Measurements from ENCODE around the gene CDK2.
"Not testable (repeated sequence)": the region's sequence is repeated elsewhere in the genome, so short reads cannot be mapped to it uniquely, and the experiment has no call there.

The CDK2 gene

GRCh38 chr12:55938826-55939501, 27.7 kb upstream of the CDK2 start:
- DNase-seq = peak; percentile 4

DNA sequence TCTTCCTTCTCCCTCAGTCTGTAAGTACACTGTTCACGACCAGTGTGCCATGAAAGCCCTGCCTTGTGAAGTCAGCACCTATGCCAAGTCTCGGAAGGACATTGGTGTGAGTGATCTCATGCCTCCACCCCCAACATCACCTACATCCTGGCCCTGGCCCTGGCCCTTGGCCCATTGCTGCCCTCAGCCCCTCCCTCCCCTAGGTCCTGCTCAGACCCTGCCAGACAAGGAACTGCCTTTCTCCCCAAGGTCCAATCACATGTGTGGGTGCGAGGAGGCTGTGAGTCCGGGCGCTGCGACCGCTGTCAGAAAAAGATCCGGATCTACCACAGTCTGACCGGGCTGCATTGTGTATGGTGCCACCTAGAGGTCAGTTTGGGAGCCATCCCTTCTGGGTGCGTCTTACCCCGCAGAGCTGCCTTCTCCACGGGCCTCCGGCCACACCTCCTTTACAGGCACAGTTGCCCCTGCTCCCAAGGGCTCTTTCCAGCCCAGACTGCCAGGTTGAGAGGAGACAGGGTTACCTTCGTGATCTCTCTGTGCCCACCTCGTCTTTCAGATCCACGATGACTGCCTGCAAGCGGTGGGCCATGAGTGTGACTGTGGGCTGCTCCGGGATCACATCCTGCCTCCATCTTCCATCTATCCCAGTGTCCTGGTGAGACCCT, 26.4 kb upstream of the CDK2 start:
- DNase-seq = peak; percentile 75

GRCh38 chr12:55942055-55942454, 24.6 kb upstream of the CDK2 start:
- DNase-seq = no peak

- DNase-seq = no peak
Measured at GRCh38 chr12:55942577-55943136, 24.0 kb upstream of the CDK2 start.

DNA sequence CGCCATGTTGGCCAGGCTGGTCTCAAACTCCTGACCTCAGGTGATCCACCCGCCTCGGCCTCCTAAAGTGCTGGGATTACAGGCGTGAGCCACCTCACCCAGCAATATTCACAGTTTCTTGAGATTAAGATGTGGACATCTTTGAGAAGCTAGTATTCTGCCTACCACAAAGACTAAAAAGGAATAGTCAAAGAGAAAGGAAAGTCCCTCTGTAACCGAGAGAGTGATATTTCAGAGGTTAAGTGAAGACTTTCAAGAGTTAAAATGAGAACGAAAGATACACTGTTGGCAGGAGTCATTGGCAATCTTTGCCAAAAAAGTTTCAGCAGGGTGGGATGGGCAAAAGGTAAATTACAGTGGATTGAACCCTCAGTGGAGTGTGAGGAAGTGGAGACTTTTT, 20.1 kb upstream of the CDK2 start:
- no peak for DNase-seq

DNA sequence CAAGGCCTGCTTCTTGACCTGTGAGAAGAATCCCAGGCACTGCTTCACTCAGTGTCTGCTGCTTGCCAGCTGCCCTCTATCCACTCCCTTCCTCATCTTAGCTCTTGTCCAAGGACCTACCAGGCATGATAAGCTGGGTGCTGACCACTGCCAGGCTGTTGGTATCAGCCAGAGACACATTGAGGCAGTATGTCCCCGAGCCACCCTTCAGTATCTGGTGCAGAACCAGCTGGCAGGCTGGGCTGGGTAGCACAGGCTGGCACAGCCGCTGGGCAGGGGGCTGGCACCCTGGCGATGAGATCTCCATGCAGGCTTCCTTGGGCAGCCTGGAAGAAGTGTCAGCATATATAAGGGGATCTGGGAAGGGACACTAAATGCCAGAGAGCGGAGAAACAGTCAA, 11.3 kb upstream of the CDK2 start:
- DNase-seq = no peak

- DNase-seq = peak; percentile 42
Measured at GRCh38 chr12:55955800-55956508, 10.7 kb upstream of the CDK2 start.

DNA sequence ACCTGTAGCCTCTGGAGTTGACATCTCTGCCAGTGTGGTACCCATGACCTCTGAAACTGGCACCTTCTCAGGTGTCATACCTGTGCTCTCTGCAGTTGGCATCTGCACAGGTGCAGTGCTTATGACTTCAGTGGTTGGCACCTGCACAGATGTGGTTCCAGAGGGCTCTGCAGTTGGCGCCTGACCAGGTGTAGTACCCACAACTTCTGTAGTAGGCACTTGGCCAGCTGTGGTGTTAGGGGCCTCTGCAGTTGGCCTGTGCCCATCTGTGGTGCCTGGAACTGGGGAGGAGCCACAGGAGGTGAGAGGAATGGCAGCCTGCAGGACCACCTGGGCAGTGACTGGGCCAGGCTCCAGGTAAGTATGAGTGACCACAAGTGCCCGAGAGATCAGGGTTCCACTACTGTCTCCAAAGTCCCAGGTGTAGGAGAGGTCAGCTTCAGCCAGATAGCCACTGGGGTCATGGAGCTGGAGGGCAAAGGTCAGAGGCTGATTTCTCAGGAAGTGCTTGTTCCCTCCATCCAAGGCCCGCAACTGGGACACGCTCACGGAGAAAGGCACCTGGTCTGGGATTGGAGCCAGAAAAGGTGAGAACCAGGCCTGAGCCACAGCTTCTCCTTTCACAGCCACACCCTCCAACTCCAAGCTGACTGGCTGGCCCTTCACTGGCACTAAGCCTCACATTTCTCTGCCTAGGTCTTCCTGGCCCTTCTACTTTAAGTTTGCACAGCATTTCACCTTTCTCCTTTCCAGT, 9.3 kb upstream of the CDK2 start:
- DNase-seq = no peak

DNA sequence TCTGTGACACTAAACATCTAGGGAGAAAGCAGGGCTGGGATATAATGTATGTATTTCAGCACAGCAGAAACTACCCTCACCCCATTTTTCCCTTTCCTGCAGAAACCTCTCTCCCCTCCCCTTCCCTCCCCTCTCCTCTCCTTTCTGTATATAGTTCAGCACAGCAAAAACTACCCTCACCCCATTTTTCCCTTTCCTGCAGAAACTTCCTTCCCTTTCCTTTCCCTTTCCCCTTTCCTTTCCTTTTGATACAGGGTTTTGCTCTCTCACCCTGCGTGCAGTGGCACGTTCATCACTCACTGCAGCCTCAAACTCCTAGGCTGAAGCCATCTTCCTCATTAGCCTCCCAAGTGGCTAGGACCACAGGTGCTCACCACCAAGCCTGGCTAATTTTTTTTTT, 2.9 kb upstream of the CDK2 start:
- DNase-seq = no peak

DNA sequence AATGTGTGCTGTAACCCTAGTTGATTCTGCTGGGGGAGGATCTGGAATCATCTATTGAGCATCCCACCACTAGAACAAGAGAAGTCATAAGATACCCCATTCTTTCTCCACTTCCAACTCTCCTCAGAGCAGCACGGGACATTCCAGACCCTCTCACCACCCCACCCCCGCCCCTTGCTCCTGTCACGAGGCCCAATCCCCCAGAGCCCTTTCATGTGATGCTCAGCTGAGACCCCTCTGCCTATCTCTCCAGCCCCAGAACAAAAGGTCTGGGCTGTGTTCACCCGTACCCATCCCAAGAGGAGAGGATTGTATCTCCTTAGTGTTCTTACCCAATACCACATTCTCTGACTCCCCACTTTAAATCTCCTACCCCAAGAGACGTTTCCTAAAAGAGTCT, 1.4 kb upstream of the CDK2 start:
- DNase-seq = no peak

- DNase-seq = no peak
Measured at GRCh38 chr12:55965941-55966407, 656 bp upstream of the CDK2 start, which contains the start of gene PMEL. Gene PMEL (minus strand): TSS chr12:55966042. CDS start chr12:55966011, 31 bp downstream.

GRCh38 chr12:55969356-55969755, 2.7 kb downstream of the CDK2 start:
- no peak for DNase-seq

DNA sequence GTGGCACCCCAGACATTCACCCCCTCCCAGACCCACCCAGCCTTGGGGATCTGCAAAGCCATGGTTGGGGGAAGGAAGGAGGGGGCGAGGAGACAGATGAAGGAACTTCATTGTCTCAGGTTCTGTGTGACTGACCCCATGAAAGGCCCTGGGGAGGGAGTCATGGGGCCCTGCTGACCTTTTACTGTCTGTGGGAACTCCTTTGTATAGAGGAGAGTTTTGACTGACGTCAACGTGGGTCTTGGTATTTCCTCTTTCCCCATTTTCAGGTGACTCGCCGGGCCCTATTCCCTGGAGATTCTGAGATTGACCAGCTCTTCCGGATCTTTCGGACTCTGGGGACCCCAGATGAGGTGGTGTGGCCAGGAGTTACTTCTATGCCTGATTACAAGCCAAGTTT, 4.1 kb downstream of the CDK2 start:
- no peak for DNase-seq

GRCh38 chr12:55972042-55972441, 5.4 kb downstream of the CDK2 start:
- DNase-seq = no peak

DNA sequence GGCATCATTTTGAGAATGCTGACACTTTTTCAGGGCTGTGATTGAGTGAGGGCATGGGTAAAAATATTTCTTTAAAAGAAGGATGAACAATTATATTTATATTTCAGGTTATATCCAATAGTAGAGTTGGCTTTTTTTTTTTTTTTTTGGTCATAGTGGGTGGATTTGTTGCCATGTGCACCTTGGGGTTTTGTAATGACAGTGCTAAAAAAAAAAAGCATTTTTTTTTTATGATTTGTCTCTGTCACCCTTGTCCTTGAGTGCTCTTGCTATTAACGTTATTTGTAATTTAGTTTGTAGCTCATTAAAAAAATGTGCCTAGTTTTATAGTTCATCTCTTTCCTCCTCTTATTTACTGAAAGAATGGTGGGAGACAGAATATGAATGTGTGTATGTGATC, 5.8 kb downstream of the CDK2 start:
- DNase-seq = no peak

DNA sequence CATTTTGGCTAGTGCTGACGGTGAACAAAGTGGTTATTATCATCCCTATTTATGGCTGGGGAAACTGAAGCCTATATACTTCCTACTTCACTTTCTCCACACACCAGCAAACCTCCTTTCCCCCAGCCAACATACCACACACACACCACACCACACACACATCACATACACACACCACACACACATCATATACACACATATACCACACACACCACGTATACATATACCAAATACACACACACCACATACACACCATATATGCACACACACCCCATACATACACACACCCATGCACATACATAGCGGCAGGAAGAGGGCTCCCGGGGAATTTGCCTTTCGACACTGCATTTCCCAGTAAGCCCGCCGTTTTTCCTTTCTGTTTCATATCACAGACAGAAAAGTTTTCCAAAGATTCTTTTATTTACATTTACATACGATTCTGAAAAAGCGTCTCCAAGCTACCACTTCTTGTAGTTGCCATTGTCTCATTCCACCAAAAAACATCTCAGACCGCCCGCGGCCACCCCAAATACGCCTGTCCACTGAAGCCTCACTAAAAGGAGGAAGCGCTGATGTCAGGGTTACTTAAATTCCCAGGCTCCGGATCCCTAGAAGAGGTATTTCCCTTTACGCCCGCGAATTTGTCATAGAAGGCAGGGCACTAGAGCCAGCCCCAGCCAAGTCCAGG, 6.4 kb downstream of the CDK2 start:
- DNase-seq = no peak

GRCh38 chr12:55973599-55974307, 7.1 kb downstream of the CDK2 start, which contains the start of gene RAB5B:
Gene RAB5B (plus strand): TSS chr12:55974078. CDS start chr12:55986961, 12,883 bp downstream.
- peak; percentile 100 for DNase-seq

DNA sequence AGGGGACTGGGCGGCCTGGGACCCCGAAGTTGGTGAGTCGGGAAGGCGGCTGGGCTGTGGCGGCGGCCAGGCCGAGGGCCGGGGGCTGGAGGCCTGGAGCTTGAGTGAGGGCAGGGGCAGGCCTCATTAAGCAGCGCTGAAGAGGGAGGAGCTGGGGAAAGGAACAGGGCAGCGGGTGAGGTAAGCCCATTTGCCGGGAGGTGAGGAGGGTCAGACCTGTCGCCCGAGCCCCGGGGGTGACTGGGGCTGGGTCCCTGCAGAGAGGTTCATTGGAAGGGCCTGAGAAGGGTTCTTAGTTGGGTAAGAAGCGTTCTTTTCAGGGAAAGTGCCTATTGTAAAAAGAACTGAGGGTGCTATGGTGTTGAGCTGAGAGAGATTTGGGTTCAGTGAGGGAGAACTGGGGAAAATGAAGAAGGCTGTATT, 7.7 kb downstream of the CDK2 start:
- DNase-seq = peak; percentile 40

DNA sequence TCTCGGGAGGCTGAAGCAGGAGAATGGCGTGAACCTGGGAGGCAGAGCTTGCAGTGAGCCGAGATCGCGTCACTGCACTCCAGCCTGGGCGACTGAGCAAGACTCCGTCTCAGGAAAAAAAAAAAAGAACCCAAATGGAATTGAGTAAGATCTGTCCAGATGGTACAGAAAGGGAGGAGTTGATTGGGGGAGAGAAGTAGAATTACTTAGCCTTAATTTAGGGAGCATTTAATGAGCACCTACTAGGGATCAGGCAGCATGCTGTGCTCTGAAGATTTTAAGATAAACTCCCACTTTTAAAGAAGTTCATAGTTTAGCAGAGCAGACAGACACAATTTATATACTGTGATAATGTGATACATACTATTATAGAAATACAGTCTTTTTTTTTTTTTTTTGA, 11.8 kb downstream of the CDK2 start:
- no peak for DNase-seq

DNA sequence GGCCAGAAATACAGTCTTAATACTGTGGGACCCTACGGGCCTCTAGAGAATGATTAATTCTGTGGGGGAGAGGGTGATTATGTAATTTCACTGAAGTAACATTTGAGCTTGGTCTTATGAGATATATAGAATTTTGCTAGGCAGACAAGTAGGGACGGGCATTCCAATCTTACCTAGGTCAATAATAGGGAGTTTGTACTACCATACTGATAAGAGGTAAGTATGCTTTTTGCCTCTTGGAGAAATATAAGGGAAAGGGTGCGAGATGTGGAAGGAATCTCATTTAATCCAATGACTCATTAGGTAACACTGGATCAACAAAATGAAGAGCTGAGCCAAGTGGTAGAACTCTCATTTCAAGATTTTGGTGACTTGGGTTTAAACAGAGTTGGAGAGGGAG, 12.4 kb downstream of the CDK2 start:
- no peak for DNase-seq

GRCh38 chr12:55981882-55982281, 15.3 kb downstream of the CDK2 start:
- DNase-seq = not testable (repeated sequence)
